BE2C (cell line): ENCODE measurements around the gene PARD3.

Experiments
- DNase-seq: peaks from one replicate; pipeline ENCODE4 v3.0.0-alpha.2; 2020
- H3K27me3 ChIP-seq: fragments of 250-450 bp; sonication (Bioruptor Pico); 2 replicates; pipeline ENCODE4 v1.5.1; 2020; ENCODE audit warnings: mild to moderate bottlenecking
- H3K36me3 ChIP-seq: fragments of 250-450 bp; sonication (Bioruptor Pico); 2 replicates; pipeline ENCODE4 v1.5.1; 2020; ENCODE audit warnings: mild to moderate bottlenecking
- H3K4me1 ChIP-seq: fragments of 250-450 bp; sonication (Bioruptor Pico); 2 replicates; pipeline ENCODE4 v1.5.1; 2020
- H3K4me3 ChIP-seq: 2 replicates; pipeline ENCODE4 v1.5.1; 2011; ENCODE audit warnings: low read depth, low read length
- H3K9me3 ChIP-seq: fragments of 250-450 bp; sonication (Bioruptor Pico); 2 replicates; pipeline ENCODE4 v1.5.1; 2020
- TF ChIP-seq, protein P1 (sequence below): IDR thresholded peaks from 2 replicates; pipeline ENCODE4 v1.5.1; 2012; ENCODE audit warnings: mild to moderate bottlenecking, low read depth, low read length

PARD3 gene

DNA sequence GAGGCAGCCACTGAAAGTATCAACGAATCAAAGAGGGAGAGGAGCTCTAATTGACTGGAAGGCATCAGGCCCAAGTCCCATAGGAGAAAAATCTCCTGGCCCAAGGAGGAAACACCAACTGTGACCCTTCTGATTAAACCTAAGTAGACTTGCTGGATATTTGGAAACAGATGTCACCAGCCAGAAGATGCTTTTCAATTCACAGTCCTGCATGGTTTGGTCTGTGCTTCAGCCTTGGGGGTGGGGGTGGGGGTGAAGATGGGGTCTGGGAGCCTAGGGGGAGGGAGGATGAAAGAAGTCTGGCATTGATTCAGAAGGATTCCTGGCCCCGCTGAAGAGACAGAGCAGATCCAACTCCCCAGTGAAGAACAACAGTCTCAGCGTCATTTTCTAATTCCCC, 623.7 kb downstream of the PARD3 start:
- Histone ChIP-seq H3K9me3 (no peaks in the 10 kb centered on the region), H3K27me3 (no peaks in the 10 kb centered on the region), H3K4me3 (no peak overlapping the region), H3K4me1 (peaks cover 11% of the 10 kb centered on the region), H3K36me3 (no peaks in the 10 kb centered on the region)
- DNase-seq: no peak
- TF ChIP-seq, protein P1, sequence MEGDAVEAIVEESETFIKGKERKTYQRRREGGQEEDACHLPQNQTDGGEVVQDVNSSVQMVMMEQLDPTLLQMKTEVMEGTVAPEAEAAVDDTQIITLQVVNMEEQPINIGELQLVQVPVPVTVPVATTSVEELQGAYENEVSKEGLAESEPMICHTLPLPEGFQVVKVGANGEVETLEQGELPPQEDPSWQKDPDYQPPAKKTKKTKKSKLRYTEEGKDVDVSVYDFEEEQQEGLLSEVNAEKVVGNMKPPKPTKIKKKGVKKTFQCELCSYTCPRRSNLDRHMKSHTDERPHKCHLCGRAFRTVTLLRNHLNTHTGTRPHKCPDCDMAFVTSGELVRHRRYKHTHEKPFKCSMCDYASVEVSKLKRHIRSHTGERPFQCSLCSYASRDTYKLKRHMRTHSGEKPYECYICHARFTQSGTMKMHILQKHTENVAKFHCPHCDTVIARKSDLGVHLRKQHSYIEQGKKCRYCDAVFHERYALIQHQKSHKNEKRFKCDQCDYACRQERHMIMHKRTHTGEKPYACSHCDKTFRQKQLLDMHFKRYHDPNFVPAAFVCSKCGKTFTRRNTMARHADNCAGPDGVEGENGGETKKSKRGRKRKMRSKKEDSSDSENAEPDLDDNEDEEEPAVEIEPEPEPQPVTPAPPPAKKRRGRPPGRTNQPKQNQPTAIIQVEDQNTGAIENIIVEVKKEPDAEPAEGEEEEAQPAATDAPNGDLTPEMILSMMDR: no peak

DNA sequence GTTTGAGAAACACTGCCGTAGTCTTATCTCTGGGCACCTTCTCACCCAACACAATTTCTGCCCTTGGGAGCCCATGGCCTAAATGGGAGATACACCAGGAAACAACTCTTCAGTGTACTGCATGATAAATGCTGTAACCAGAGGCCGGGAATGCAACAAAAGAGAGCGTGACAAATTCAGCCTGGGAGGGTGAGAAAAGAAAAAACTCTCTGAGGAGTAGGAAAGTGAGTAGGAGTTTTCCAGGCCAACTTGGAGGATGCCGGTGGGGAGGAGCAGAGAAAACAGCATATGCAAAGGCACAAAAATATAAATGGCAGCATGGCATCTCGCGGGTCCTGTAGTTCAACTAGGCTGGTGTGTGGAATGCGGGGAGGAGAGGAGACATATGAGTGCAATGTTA, 624.5 kb downstream of the PARD3 start:
- DNase-seq: no peak
- Histone ChIP-seq H3K36me3 (no peaks in the 10 kb centered on the region), H3K4me3 (no peak overlapping the region), H3K9me3 (no peaks in the 10 kb centered on the region), H3K4me1 (peaks cover 11% of the 10 kb centered on the region), H3K27me3 (no peaks in the 10 kb centered on the region)
- TF ChIP-seq, protein P1: no peak

DNA sequence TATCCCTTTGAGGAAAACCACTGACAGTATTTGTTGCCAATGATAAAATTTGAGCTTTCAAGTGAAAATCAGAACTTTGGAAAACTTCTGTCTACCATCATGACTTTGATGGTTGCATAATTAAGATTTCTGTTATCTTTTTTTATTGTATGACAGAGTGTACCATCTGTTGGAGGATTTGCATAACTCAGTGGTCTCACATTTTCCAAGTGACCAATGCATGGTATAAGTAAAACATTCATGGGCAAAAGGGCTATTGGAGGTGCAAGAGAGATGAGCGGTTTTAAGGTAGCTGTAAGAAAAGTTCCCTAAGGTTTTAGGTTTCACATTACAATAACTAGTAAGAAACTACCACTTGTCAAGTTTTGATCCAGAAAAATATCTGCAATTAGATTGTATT, 625.3 kb downstream of the PARD3 start:
- no peaks in the 10 kb centered on the region for H3K36me3 ChIP-seq
- TF ChIP-seq, protein P1: no peak
- no peak for DNase-seq
- peaks cover 11% of the 10 kb centered on the region for H3K4me1 ChIP-seq
- no peaks in the 10 kb centered on the region for H3K27me3 ChIP-seq
- H3K9me3 ChIP-seq: no peaks in the 10 kb centered on the region
- no peak overlapping the region for H3K4me3 ChIP-seq

DNA sequence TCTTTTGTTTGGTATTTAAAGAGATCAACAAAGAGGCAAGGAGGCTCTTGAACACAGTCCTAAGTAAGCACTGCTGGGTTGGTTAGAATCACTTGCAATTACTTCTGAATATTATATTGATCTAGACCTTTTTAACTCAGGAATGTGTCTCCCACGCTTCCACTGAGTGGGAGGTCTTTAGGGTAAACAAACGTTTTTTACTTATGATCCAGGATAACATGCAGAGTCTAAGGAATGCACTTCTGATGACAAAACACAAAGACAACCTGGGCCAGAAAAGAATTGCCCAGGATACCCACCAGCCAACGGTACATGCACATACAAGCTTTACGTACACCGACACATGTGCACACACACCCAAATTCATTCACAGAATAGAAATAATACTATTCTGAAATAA, 626.9 kb downstream of the PARD3 start:
- H3K27me3 ChIP-seq: no peaks in the 10 kb centered on the region
- H3K4me1 ChIP-seq: no peaks in the 10 kb centered on the region
- TF ChIP-seq, protein P1: no peak
- H3K36me3 ChIP-seq: no peaks in the 10 kb centered on the region
- no peaks in the 10 kb centered on the region for H3K9me3 ChIP-seq
- no peak for DNase-seq
- H3K4me3 ChIP-seq: no peak overlapping the region

DNA sequence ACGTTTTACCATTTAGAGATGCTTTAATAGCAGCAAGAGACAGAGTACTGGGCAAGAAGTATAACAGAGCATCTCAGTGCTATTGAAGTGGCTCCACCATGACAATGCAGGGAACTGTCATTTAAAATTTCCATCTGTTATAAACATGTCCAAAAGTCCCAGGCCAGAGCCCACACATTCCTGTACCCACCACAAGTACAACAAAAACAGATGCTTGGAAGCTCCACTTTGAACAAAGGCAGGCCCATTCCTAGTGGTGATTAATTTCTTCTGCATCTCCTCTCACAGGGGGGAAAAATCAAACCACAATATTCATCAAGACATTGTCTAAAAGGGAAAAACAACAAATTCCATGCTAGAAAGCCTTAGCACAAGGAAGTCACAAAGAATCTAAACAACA, 627.9 kb downstream of the PARD3 start:
- no peak for DNase-seq
- Histone ChIP-seq H3K4me3 (no peak overlapping the region), H3K27me3 (no peaks in the 10 kb centered on the region)

DNA sequence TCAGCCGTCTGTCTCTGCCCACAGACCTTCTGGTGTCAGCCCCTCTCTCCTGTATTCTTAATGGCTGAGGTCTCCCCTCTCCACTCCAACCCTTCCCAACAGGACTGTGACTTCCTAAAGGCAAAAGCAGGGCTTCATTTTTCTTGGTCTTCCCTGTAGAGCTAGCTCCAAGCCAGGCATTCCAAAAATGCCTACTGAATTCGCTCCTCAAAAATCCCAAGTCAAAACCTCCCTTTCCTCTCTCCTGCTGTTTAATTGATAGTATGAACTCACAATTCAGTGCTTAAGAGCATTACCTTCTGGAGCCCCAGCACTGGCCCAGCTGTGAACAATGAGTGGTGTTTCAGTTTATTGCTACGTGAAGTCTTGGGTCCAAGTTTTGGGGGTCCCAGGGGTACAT, 628.4 kb downstream of the PARD3 start:
- Histone ChIP-seq H3K4me3 (no peak overlapping the region), H3K4me1 (no peaks in the 10 kb centered on the region; the same call in 1 of the 2 replicates), H3K27me3 (no peaks in the 10 kb centered on the region), H3K36me3 (no peaks in the 10 kb centered on the region), H3K9me3 (no peaks in the 10 kb centered on the region)
- TF ChIP-seq, protein P1: no peak
- DNase-seq: no peak

More for the DNA sequence above, 627.9 kb downstream of the PARD3 start:
- H3K36me3 ChIP-seq: no peaks in the 10 kb centered on the region
- TF ChIP-seq, protein P1: no peak
- no peaks in the 10 kb centered on the region for H3K9me3 ChIP-seq
- no peaks in the 10 kb centered on the region for H3K4me1 ChIP-seq
